Hepatocyte (in vitro differentiated cells): Measurements from ENCODE around the gene SRBD1.

Experiments
- EZH2phosphoT487 ChIP-seq: fragments of 200-600 bp; sonication (generic); IDR thresholded peaks from one replicate; pipeline ENCODE4 v1.6.1; 2018; ENCODE audit warnings: antibody characterized with exemption, mild to moderate bottlenecking, low read depth, moderate library complexity; ENCODE audit not compliant: unreplicated experiment, severe bottlenecking
- TF ChIP-seq, protein P1 (sequence below): fragments of 200-600 bp; sonication (generic); IDR thresholded peaks from 2 replicates; pipeline ENCODE4 v1.5.1; 2016; ENCODE audit warnings: antibody characterized with exemption, mild to moderate bottlenecking; ENCODE audit not compliant: poor library complexity

DNA sequence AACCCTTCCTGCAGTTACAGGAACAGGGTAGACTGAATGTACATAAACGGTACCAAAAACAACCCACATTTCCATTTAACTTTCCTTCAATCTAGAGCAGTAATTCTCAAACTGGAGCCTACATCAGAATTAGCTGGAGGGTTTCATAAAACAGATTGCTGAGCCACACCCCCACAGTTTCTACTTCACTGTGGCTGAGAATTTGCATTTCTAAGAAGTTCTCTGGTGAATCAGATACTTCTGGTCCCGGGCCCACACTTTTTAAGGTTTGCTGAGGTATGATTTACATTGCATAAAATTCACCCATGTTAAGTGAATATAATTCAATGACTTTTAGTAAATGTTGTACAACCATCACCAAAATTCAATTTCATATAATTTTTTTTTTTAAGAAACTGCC is 113.7 kb downstream of the SRBD1 start:
- TF ChIP-seq EZH2phosphoT487, result no peak
- TF ChIP-seq, protein P1, sequence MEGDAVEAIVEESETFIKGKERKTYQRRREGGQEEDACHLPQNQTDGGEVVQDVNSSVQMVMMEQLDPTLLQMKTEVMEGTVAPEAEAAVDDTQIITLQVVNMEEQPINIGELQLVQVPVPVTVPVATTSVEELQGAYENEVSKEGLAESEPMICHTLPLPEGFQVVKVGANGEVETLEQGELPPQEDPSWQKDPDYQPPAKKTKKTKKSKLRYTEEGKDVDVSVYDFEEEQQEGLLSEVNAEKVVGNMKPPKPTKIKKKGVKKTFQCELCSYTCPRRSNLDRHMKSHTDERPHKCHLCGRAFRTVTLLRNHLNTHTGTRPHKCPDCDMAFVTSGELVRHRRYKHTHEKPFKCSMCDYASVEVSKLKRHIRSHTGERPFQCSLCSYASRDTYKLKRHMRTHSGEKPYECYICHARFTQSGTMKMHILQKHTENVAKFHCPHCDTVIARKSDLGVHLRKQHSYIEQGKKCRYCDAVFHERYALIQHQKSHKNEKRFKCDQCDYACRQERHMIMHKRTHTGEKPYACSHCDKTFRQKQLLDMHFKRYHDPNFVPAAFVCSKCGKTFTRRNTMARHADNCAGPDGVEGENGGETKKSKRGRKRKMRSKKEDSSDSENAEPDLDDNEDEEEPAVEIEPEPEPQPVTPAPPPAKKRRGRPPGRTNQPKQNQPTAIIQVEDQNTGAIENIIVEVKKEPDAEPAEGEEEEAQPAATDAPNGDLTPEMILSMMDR, result no peak
